Panc1 (cell line): Measurements from ENCODE around the gene PPP1R27. TPM values are rescaled to one million over a fixed set of nuclear protein-coding genes. Genes with fewer than 3 reads are reported as not detected.

Experiments used
- ATAC-seq: fragments of 200-7000 bp; cut with Tn5 transposase; 2 replicates; pipeline ENCODE4 v1.9.1; 2020; ENCODE audit warnings: mild to moderate bottlenecking, moderate library complexity
- BruUV-seq: library from RNA; stranded (reverse); fragments of 400-500 nt; replicated peaks from 2 replicates; lab custom pipeline; 2021; lab: Mats Ljungman, UMichigan
- CTCF ChIA-PET: fragments of 300-600 bp; sonication (Branson Sonifier 250); formaldehyde crosslinking; loops from one replicate; lab custom pipeline; 2022; ENCODE audit warnings: antibody characterized with exemption; lab: Charles Lee
- POLR2A ChIA-PET: fragments of 300-600 bp; sonication (Branson Sonifier 250); formaldehyde crosslinking; loops from one replicate; lab custom pipeline; 2022; ENCODE audit warnings: antibody characterized with exemption; lab: Charles Lee
- DNase-seq: peaks from one replicate; pipeline ENCODE4 v3.0.0-alpha.2; 2010; ENCODE audit warnings: low read depth, low spot score
- H3K27ac ChIP-seq: 2 replicates; pipeline ENCODE4 v1.5.1; 2011; ENCODE audit warnings: mild to moderate bottlenecking, low read length, inconsistent platforms
- H3K27me3 ChIP-seq: fragments of 200-500 bp; sonication (Bioruptor generic); 2 replicates; pipeline ENCODE4 v1.6.0; 2014; ENCODE audit warnings: low read length, inconsistent platforms; ENCODE audit not compliant: control insufficient read depth, insufficient read depth
- H3K36me3 ChIP-seq: fragments of 200-500 bp; sonication (Bioruptor generic); 2 replicates; pipeline ENCODE4 v1.5.1; 2014; ENCODE audit warnings: inconsistent platforms, mild to moderate bottlenecking, low read length, moderate library complexity; ENCODE audit not compliant: control insufficient read depth, insufficient read depth
- H3K4me1 ChIP-seq: 2 replicates; pipeline ENCODE4 v1.5.1; 2011; ENCODE audit warnings: inconsistent platforms, mild to moderate bottlenecking, low read length, moderate library complexity; ENCODE audit not compliant: control insufficient read depth, insufficient read depth
- H3K4me3 ChIP-seq, 2 experiments: 2 replicates each; pipeline ENCODE4 v1.5.1; 2011 to 2012; ENCODE audit warnings: low read depth in 2 of 2, low read length in 2 of 2, mild to moderate bottlenecking in 2 of 2, inconsistent platforms in 1 of 2, moderate library complexity in 1 of 2
- H3K9me3 ChIP-seq: fragments of 200-500 bp; sonication (Bioruptor generic); 2 replicates; pipeline ENCODE4 v1.5.1; 2014; ENCODE audit warnings: low read depth, mild to moderate bottlenecking, inconsistent platforms, low read length, moderate library complexity; ENCODE audit not compliant: control insufficient read depth, insufficient read depth
- CTCF ChIP-seq: fragments of 450-650 bp; IDR thresholded peaks from 2 replicates; pipeline ENCODE4 v1.5.1; 2017; ENCODE audit warnings: mild to moderate bottlenecking
- POLR2AphosphoS5 ChIP-seq: IDR thresholded peaks from 2 replicates; pipeline ENCODE4 v1.6.1; 2012; ENCODE audit warnings: mild to moderate bottlenecking, low read depth, low read length, moderate library complexity
- REST ChIP-seq, 2 experiments: IDR thresholded peaks; 2 replicates each; pipeline ENCODE4 v1.6.1; 2011 to 2012; ENCODE audit warnings: low read depth in 2 of 2, control low read depth in 1 of 2, low read length in 1 of 2, mild to moderate bottlenecking in 1 of 2, moderate library complexity in 1 of 2; ENCODE audit not compliant: insufficient read depth in 1 of 2
- SIN3A ChIP-seq: IDR thresholded peaks from 2 replicates; pipeline ENCODE4 v1.6.1; 2012; ENCODE audit warnings: low read depth, mild to moderate bottlenecking, low read length, moderate library complexity, borderline replicate concordance; ENCODE audit not compliant: insufficient read depth
- TCF7L2 ChIP-seq: IDR thresholded peaks from 2 replicates; pipeline ENCODE4 v1.6.1; 2011; ENCODE audit warnings: mild to moderate bottlenecking, low read depth, low read length, inconsistent platforms
- in situ Hi-C: cut with HindIII; loops from 2 replicates; pipeline ENCODE4 v1.10.0; 2016; ENCODE audit warnings: low sequenced_read_pairs, low pct_unique_long_range_greater_than_20kb
- intact Hi-C: fragments of 100-400 bp; cut with micrococcal nuclease; formaldehyde crosslinking; loops from one replicate; pipeline ENCODE4 v1.10.0; 2022; ENCODE audit not compliant: unreplicated experiment
- total RNA-seq: library from RNA; stranded (reverse); gene quantifications from one replicate; pipeline ENCODE4 v1.2.1, GENCODE V29; 2021; ENCODE audit not compliant: unreplicated experiment

The PPP1R27 gene
- total RNA-seq, 1 experiment from 2014 or later: not detected

GRCh38 chr17:81829858-81830257 is 5.0 kb downstream of the PPP1R27 start:
- CTCF ChIA-PET: no interaction called here
- DNase-seq: no peak
- H3K27me3 ChIP-seq: no peaks in the 10 kb centered on the region
- H3K4me1 ChIP-seq: peaks cover 18% of the 10 kb centered on the region
- BruUV-seq: no TSS peak
- no peaks in the 10 kb centered on the region; the same call in 1 of the 2 replicates for H3K36me3 ChIP-seq
- TF ChIP-seq SIN3A: no peak
- TF ChIP-seq REST (IDR thresholded peaks at IDR 0.05; ENCODE audit: insufficient read depth in 1 of 2, low read depth in 2 of 2, low read length in 1 of 2): no peak
- no peak for TF ChIP-seq CTCF
- TF ChIP-seq TCF7L2: no peak
- no peak for TF ChIP-seq POLR2AphosphoS5
- intact Hi-C loops (no loop called here), in situ Hi-C loops (no loop called here)
- POLR2A ChIA-PET: interaction anchor here (0.6 kb wide), 1 partner anchor 340 kb away, joined by 13 read pairs; no protein-coding TSS in a partner anchor
- no peak for ATAC-seq
- no peak overlapping the region for H3K27ac ChIP-seq
- no peaks in the 10 kb centered on the region for H3K9me3 ChIP-seq
- no peak overlapping the region for H3K4me3 ChIP-seq

GRCh38 chr17:81828656-81829055 is 6.2 kb downstream of the PPP1R27 start:
- TF ChIP-seq TCF7L2 (no peak), CTCF (no peak), POLR2AphosphoS5 (no peak), SIN3A (no peak), REST (IDR thresholded peaks at IDR 0.05; ENCODE audit: insufficient read depth in 1 of 2, low read depth in 2 of 2, low read length in 1 of 2) (no peak)
- intact Hi-C loops: no loop called here
- CTCF ChIA-PET: no interaction called here
- no peaks in the 10 kb centered on the region for H3K9me3 ChIP-seq
- H3K27ac ChIP-seq: no peak overlapping the region; the same call in 1 of the 2 replicates
- H3K27me3 ChIP-seq: no peaks in the 10 kb centered on the region
- in situ Hi-C loops: no loop called here
- DNase-seq (no peak), ATAC-seq (no peak)
- H3K36me3 ChIP-seq: no peaks in the 10 kb centered on the region; the same call in 1 of the 2 replicates
- no TSS peak for BruUV-seq
- POLR2A ChIA-PET: no interaction called here
- peaks cover 18% of the 10 kb centered on the region for H3K4me1 ChIP-seq
- no peak overlapping the region for H3K4me3 ChIP-seq
